Stimulated activated CD4-positive, alpha-beta T cell treated with anti-CD3 and anti-CD28 coated beads, Interleukin-4, amount 100 ng/mL, for 1 hour (primary cell): ENCODE results near the gene CCSER1.
"Not testable (repeated sequence)": the region's sequence is repeated elsewhere in the genome, so short reads cannot be mapped to it uniquely, and the experiment has no call there.

ENCODE experiments used
- DNase-seq: peaks from one replicate; pipeline ENCODE4 v3.0.0-alpha.2; 2020

Gene CCSER1

GRCh38 chr4:90306810-90307209 lies 179.6 kb downstream of the CCSER1 start:
- DNase-seq, result no peak

- DNase-seq, result not testable (repeated sequence)
Measured at GRCh38 chr4:90317140-90317539, 189.9 kb downstream of the CCSER1 start.

DNA sequence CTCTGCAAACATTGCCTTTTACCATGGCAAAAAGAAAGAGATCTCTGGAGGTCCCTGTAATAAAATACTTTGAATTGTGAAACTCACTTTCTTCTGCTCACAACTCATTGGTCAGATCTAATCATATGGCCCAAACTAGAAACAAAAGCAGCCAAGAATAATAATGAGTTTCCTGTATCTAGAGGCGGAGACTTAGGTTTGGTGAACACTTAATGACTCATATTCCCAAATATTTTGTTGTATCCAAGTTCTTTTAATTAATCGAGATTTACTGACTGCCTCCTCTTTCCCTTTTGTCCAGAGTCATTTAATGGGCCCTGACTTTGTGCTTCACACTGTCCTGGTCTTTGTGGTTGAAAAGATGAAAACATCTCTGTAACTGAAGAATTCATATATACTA lies 190.6 kb downstream of the CCSER1 start:
- DNase-seq, result no peak

DNA sequence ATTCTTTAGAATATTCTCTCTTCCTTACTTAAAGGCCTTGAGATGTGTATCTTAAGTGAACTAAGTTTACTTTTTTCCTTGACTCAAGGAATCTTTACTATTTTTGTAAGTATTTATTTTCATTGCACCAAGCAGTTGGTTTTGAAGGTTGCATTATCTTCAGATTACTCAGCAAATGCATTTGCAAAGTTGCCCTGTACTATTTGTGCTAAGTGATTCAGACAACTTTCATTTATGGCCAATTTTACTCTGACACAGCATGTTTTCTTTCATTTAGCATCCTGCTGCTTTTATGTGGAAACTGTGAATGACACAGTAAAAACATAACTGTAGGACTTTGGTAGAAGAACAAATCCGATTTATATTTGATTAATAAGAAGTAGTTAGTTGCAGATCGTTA lies 191.0 kb downstream of the CCSER1 start:
- no peak for DNase-seq

DNA sequence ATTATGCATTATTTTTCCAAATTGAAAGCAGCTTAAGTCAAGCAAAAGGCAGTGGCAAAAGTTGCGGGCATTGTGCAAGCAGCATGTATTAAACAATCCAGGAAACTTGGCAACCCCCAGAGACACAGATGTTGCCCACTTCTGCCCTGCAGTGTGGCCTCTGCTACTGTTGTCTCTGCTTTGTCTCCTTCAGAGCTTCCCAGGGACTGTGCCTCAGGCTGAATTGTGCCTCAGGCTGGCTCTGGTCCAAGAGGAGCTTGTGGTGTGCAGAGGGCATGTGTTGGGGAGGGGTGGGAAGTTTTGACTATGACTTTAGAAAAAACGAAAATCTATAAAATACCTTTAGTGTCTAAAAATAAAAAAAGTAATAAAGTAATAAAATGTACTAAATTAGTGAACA lies 201.4 kb downstream of the CCSER1 start:
- DNase-seq, result no peak

DNA sequence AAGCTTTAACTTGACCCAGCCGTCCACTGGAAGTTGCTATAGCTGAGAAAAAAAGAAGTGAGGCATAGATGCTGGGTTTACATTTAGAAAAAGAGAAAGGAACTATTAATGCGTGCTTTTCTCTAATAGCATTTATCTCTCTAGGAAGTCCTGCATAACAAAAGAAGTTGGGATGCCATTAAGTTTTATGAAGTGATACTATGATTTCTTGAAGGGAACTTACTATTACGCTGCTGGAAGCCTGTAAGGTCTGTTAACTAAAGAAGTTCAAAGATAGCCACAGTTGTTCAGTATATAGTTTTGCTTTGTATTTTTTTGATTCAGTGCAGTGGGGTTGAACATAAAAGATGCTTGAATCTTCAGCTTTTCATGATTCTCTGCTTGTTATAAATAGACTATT lies 203.4 kb downstream of the CCSER1 start:
- no peak for DNase-seq

DNA sequence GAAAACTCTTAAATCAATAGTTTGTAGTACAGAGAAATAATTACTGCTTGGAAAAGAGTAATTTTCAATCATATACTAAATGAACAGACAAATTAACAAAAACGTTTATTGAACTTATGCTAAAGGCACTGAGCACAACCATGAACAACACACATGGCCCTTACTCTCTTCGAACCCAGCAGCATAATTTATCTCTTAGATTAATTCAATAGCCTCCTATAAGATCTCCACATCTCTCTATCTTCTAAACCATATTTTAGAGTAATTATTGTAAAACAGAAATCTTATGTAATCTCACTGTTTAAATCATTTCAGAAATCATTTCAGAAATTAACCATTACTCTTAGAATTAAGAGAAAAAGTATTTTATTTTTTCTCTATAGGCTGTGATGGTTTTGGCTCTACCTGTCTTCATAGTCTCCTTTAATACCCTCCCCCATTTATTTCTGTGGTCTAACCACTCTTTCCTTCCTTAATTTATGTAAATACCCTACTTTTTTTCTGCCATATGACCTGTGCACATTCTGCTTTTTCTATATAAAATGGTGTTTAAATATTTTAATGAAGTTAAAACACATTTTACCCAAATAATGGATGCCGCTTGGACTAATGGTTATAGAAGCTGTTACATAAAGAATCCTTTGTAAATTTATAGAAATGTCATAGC lies 218.5 kb downstream of the CCSER1 start:
- no peak for DNase-seq

- no peak for DNase-seq
Measured at GRCh38 chr4:90349636-90350035, 222.4 kb downstream of the CCSER1 start.

GRCh38 chr4:90357117-90357710 lies 230.0 kb downstream of the CCSER1 start:
- DNase-seq, result no peak

GRCh38 chr4:90375081-90375480 lies 247.9 kb downstream of the CCSER1 start:
- DNase-seq, result no peak

- no peak for DNase-seq
Measured at GRCh38 chr4:90393215-90393614, 266.0 kb downstream of the CCSER1 start.

- DNase-seq, result no peak
Measured at GRCh38 chr4:90403781-90404180, 276.6 kb downstream of the CCSER1 start.

GRCh38 chr4:90407897-90408296 lies 280.7 kb downstream of the CCSER1 start:
- not testable (repeated sequence) for DNase-seq

- not testable (repeated sequence) for DNase-seq
Measured at GRCh38 chr4:90412786-90413185, 285.6 kb downstream of the CCSER1 start.

DNA sequence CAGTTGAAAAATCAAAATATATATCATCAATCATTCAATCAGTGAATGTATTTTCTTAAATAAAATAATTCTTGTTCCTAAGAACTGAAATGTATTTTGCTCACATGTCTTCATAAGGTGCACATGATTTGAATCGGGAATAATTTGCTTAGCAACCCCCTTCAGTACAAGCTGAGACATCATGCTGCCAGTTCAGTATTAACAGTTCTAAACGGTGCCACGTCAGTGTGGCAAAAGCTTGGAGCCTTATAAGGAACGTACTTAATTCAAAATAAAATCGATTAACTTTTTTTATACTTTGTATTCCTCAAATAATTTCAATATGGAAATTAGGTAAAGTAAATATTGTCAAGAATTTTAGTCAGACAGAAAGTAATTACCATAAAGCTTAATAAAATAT lies 287.9 kb downstream of the CCSER1 start:
- no peak for DNase-seq

GRCh38 chr4:90419124-90419711 lies 292.0 kb downstream of the CCSER1 start:
- no peak for DNase-seq

- DNase-seq, result no peak
Measured at GRCh38 chr4:90421161-90421560, 294.0 kb downstream of the CCSER1 start.

GRCh38 chr4:90425893-90426292 lies 298.7 kb downstream of the CCSER1 start:
- no peak for DNase-seq

GRCh38 chr4:90438522-90438921 lies 311.3 kb downstream of the CCSER1 start:
- no peak for DNase-seq

DNA sequence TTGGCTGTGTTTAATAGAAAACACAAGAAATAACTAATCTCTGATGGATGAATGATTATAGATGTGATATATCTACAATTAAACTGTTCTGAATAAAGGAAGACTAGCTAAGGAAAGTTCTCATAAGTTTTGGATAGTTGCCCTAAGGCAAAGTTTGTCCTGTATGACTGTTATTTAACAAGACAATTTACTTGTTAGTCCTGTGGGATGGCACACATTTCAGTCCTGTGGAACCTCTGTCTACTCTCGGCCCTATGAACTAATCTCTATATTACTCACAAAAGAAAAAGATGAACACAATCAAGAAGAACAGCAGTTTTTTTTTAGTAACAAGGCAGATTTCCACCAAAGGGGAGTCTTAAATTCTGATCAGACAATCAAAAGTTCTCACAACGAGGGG lies 314.6 kb downstream of the CCSER1 start:
- no peak for DNase-seq

- no peak for DNase-seq
Measured at GRCh38 chr4:90442619-90443018, 315.4 kb downstream of the CCSER1 start.

- no peak for DNase-seq
Measured at GRCh38 chr4:90443231-90443630, 316.0 kb downstream of the CCSER1 start.

DNA sequence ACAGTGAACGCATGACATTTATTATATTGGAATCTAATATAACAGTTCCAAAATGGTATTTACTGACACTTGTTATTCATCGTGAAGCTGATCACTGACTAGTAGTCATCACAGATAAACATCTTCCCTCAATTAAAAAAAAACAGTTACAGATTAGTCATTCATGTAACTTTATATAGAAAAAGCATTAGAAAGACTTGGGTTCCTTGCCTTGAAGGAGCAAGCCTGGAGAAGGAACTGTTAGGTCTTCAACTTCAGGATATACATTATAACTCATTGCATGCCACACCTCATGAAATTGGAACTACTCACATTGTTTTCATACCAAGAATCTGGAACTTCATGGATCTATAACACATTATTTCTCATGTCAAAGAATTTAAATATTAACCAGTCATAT lies 317.7 kb downstream of the CCSER1 start:
- no peak for DNase-seq

DNA sequence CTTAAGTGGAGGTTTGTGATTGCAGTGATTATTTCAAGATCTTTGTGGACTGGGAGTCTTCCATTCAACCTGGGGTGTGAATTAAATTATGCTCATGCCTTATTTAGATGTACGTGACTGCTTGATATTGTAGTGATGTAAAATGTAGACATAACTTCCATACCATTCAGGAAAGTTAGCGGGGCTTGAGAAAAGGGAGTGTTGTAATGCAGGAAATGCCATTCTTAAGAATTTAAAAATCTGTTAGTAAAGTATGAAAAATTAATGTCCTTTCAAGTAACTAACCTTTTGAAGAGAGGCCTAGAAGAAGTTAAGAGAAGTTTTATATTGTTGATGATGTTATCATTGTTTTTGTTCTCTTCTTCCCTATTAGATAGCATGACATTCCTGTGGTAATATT lies 318.2 kb downstream of the CCSER1 start:
- no peak for DNase-seq

GRCh38 chr4:90449626-90450025 lies 322.4 kb downstream of the CCSER1 start:
- no peak for DNase-seq
